ENCODE data around the gene LMBRD1. TPM values are rescaled to one million over a fixed set of nuclear protein-coding genes. Genes with fewer than 3 reads are reported as not detected.

Gene LMBRD1
- total and polyA plus RNA-seq, 2 of the 4 experiments (the other 2 are of a cell fraction): 3.9 to 8.7 TPM

GRCh38 chr6:69784595-69785377 lies 12.0 kb downstream of the LMBRD1 start:
- CTCF ChIA-PET: no interaction called here
- BruUV-seq (replicated peaks): no TSS peak
- no peak overlapping the region for H3K23ac ChIP-seq (ENCODE audit: low read depth, low read length)
- no peak overlapping the region for H3K4ac ChIP-seq (ENCODE audit: low read depth, low read length)
- H2BK15ac ChIP-seq (ENCODE audit: low read depth, low read length): no peak overlapping the region
- no peak overlapping the region for H3K9ac ChIP-seq (ENCODE audit: low read depth, low read length)
- no peak overlapping the region for H2BK5ac ChIP-seq (ENCODE audit: low read depth, low read length, poor library complexity, severe bottlenecking)
- no peak overlapping the region for H4K91ac ChIP-seq (ENCODE audit: insufficient read depth, low read depth, low read length)
- no peaks in the 10 kb centered on the region for H3K9me3 ChIP-seq (ENCODE audit: control insufficient read depth, insufficient read depth, low read length)
- no peak overlapping the region for H3K4me3 ChIP-seq (ENCODE audit: insufficient read depth, low read depth, low read length)
- DNase-seq: no peak
- peaks cover 0 to 7% of the 10 kb centered on the region in 2 experiments; a peak in 2 of 4 replicates for H3K79me1 ChIP-seq (ENCODE audit: low read depth in 1 of 2, low read length in 2 of 2)
- no peak for TF ChIP-seq USF2 (IDR thresholded peaks at IDR 0.05; ENCODE audit: low read depth, low read length)
- TF ChIP-seq POLR2A (IDR thresholded peaks at IDR 0.05; ENCODE audit: low read depth, low read length): no peak
- TF ChIP-seq RFX5 (IDR thresholded peaks at IDR 0.05; ENCODE audit: low read depth, low read length): no peak
- TF ChIP-seq FOS (IDR thresholded peaks at IDR 0.05; ENCODE audit: low read depth, low read length): no peak
- ATAC-seq (ENCODE audit: low read depth): no peak
- H3K36me3 ChIP-seq (ENCODE audit: control insufficient read depth, insufficient read depth, low read length): no peaks in the 10 kb centered on the region
- H3K14ac ChIP-seq (replicated peaks; ENCODE audit: low read depth, low read length): no peak overlapping the region
- 72% methylated on average over 2 of the region's 3 CpGs; no CpG with 5 or more reads in 1 of the 2 experiments for WGBS, 2 experiments (ENCODE audit: extremely low coverage in 2 of 2, insufficient read length in 1 of 2)
- H3K56ac ChIP-seq (ENCODE audit: extremely low read depth, insufficient read depth, low read length): no peak overlapping the region
- no peak overlapping the region for H3K4me2 ChIP-seq (ENCODE audit: low read depth, low read length)
- dilution Hi-C loops (cut with HindIII; ENCODE audit: low sequenced_read_pairs, unreplicated experiment) (no loop called here), in situ Hi-C loops (cut with MboI; ENCODE audit: low sequenced_read_pairs) (no loop called here), intact Hi-C loops (cut with micrococcal nuclease) (no loop called here)
- no peaks in the 10 kb centered on the region for H3K27me3 ChIP-seq (ENCODE audit: control insufficient read depth, insufficient read depth, low read length)
- H3K4me1 ChIP-seq (ENCODE audit: control insufficient read depth, insufficient read depth, low read length): peaks cover 2% of the 10 kb centered on the region; the same call in 1 of the 2 replicates
- H4K20me1 ChIP-seq (ENCODE audit: insufficient read depth, low read length): no peaks in the 10 kb centered on the region
- no peak overlapping the region for H2AK9ac ChIP-seq (replicated peaks; ENCODE audit: low read depth, low read length, poor library complexity)
- no peak overlapping the region for H2AFZ ChIP-seq (replicated peaks; ENCODE audit: low read length, poor library complexity)
- POLR2A ChIA-PET (ENCODE audit: unreplicated experiment): interaction anchor here (0.6 kb wide), 1 partner anchor 32 kb away, joined by 3 read pairs; no protein-coding TSS in a partner anchor
- no peak overlapping the region for H3K18ac ChIP-seq (ENCODE audit: low read depth, low read length)
- H4K5ac ChIP-seq (ENCODE audit: low read depth, low read length): no peak overlapping the region
- H4K8ac ChIP-seq (ENCODE audit: low read depth in 2 of 2, low read length in 2 of 2): no peak overlapping the region
- H2AK5ac ChIP-seq (ENCODE audit: low read depth, low read length): no peak overlapping the region
- no peak overlapping the region for H2BK120ac ChIP-seq (ENCODE audit: low read depth, low read length)
- H2BK20ac ChIP-seq (ENCODE audit: low read depth, low read length): no peak overlapping the region
- no peak overlapping the region for H3K27ac ChIP-seq (ENCODE audit: insufficient read depth, low read length)
- H3K9me1 ChIP-seq (ENCODE audit: insufficient read depth, low read length): peaks cover 5% of the 10 kb centered on the region; the same call in 1 of the 2 replicates
